SH-SY5Y (cell line): ENCODE data around the gene CLPSL1.

Experiments
- GATA2 ChIP-seq: IDR thresholded peaks from 2 replicates; pipeline ENCODE4 v1.6.1; 2011; ENCODE audit warnings: mild to moderate bottlenecking, low read depth, low read length
- GATA3 ChIP-seq: IDR thresholded peaks from 2 replicates; pipeline ENCODE4 v1.6.1; 2011; ENCODE audit warnings: low read depth, mild to moderate bottlenecking, low read length, moderate library complexity

GRCh38 chr6:35798706-35799105 lies 17.9 kb downstream of the CLPSL1 start:
- no peak for TF ChIP-seq GATA3
- no peak for TF ChIP-seq GATA2
